HG03097 (cell line): ENCODE data around the gene CDH20.

Experiments used
- ATAC-seq: cut with Tn5 transposase; IDR thresholded peaks from one replicate; pipeline ENCODE4 v1.9.1; 2021; ENCODE audit not compliant: unreplicated experiment, low FRiP score

Gene CDH20

GRCh38 chr18:61333271-61333745 is at the start of gene CDH20:
Gene CDH20, plus strand, starts transcription at chr18:61333430.
- no peak for ATAC-seq

- ATAC-seq = no peak
Measured at GRCh38 chr18:61284039-61284438, 49.2 kb upstream of the CDH20 start.

GRCh38 chr18:61285777-61286176 is 47.5 kb upstream of the CDH20 start:
- no peak for ATAC-seq

- no peak for ATAC-seq
Measured at GRCh38 chr18:61286867-61287266, 46.4 kb upstream of the CDH20 start.

- ATAC-seq = no peak
Measured at GRCh38 chr18:61290616-61291015, 42.6 kb upstream of the CDH20 start.

- ATAC-seq = no peak
Measured at GRCh38 chr18:61292280-61293035, 40.8 kb upstream of the CDH20 start.

GRCh38 chr18:61295153-61295552 is 38.1 kb upstream of the CDH20 start:
- ATAC-seq = no peak

GRCh38 chr18:61308004-61308403 is 25.2 kb upstream of the CDH20 start:
- ATAC-seq = no peak

- no peak for ATAC-seq
Measured at GRCh38 chr18:61308795-61309393, 24.3 kb upstream of the CDH20 start.

GRCh38 chr18:61322265-61322873 is 10.9 kb upstream of the CDH20 start:
- peak; percentile 94 for ATAC-seq

GRCh38 chr18:61323951-61324350 is 9.3 kb upstream of the CDH20 start:
- ATAC-seq = no peak

GRCh38 chr18:61326407-61326806 is 6.8 kb upstream of the CDH20 start:
- no peak for ATAC-seq

GRCh38 chr18:61329398-61329797 is 3.8 kb upstream of the CDH20 start:
- no peak for ATAC-seq

GRCh38 chr18:61331051-61331450 is 2.2 kb upstream of the CDH20 start:
- ATAC-seq = no peak

GRCh38 chr18:61333746-61334490 is 688 bp downstream of the CDH20 start:
- ATAC-seq = no peak

- no peak for ATAC-seq
Measured at GRCh38 chr18:61334491-61334850, 1.2 kb downstream of the CDH20 start.

- no peak for ATAC-seq
Measured at GRCh38 chr18:61334951-61335683, 1.9 kb downstream of the CDH20 start.

- no peak for ATAC-seq
Measured at GRCh38 chr18:61335684-61336555, 2.7 kb downstream of the CDH20 start.

GRCh38 chr18:61336766-61337165 is 3.5 kb downstream of the CDH20 start:
- no peak for ATAC-seq

GRCh38 chr18:61337527-61337926 is 4.3 kb downstream of the CDH20 start:
- ATAC-seq = no peak
